Activated naive CD4-positive, alpha-beta T cell treated with anti-CD3 and anti-CD28 coated beads for 36 hours (primary cell): Measurements from ENCODE around the gene BORCS8. TPM values are rescaled to one million over a fixed set of nuclear protein-coding genes. Genes with fewer than 3 reads are reported as not detected.
"Not testable (repeated sequence)": the region's sequence is repeated elsewhere in the genome, so short reads cannot be mapped to it uniquely, and the experiment has no call there.

Experiments
- CTCF ChIA-PET: fragments of 350-600 bp; sonication (Branson Sonifier 250); formaldehyde crosslinking; loops from one replicate; lab custom pipeline; 2021; ENCODE audit warnings: antibody characterized with exemption; lab: Charles Lee
- DNase-seq: peaks from one replicate; pipeline ENCODE4 v3.0.0-alpha.2; 2020
- H3K27ac Mint-ChIP-seq: one replicate; pipeline ENCODE4 v1.8.0; 2021; ENCODE audit warnings: mild to moderate bottlenecking, mixed read lengths
- H3K27me3 Mint-ChIP-seq: one replicate; pipeline ENCODE4 v1.8.0; 2021; ENCODE audit warnings: low read depth, mixed read lengths
- H3K36me3 Mint-ChIP-seq: one replicate; pipeline ENCODE4 v1.8.0; 2021; ENCODE audit warnings: low read depth, mixed read lengths
- H3K4me1 Mint-ChIP-seq: one replicate; pipeline ENCODE4 v1.8.0; 2021; ENCODE audit warnings: low read depth, mixed read lengths
- H3K4me3 Mint-ChIP-seq: one replicate; pipeline ENCODE4 v1.8.0; 2021; ENCODE audit warnings: mild to moderate bottlenecking, moderate library complexity, mixed read lengths
- H3K9me3 Mint-ChIP-seq: one replicate; pipeline ENCODE4 v1.8.0; 2021; ENCODE audit warnings: mixed read lengths
- intact Hi-C: fragments of 100-400 bp; cut with micrococcal nuclease; formaldehyde crosslinking; loops from one replicate; pipeline ENCODE4 v1.15.1; 2023
- total RNA-seq, 2 experiments: library from RNA; stranded (reverse); gene quantifications; one replicate each; pipeline ENCODE4 v1.2.3, GENCODE V29; 2021

BORCS8 gene
- total RNA-seq, 2 experiments from 2014 or later: 14.0 to 16.1 TPM

DNA sequence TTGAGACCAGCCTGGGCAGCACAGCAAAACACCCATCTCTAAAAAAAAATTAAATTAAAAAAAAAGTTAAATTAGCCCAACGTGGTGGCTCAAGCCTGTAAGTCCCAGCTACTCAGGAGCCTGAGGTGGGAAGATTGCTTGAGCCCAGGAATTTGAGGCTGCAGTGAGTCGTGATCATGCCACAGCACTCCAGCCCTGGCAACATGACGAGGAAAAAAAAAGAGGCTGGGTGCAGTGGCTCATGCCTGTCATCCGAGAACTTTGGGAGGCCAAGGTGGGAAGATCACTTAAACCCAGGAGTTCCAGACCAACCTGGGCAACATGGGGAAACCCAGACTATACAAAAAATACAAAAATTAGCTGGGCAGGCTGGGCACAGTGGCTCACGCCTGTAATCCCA is 51.5 kb downstream of the BORCS8 start:
- Mint-ChIP-seq H3K27ac (no peak overlapping the region), H3K27me3 (no peaks in the 10 kb centered on the region), H3K4me1 (peaks cover 23% of the 10 kb centered on the region), H3K36me3 (no peaks in the 10 kb centered on the region), H3K4me3 (no peak overlapping the region), H3K9me3 (no peaks in the 10 kb centered on the region)
- CTCF ChIA-PET: interaction anchor here (0.9 to 2.6 kb wide), 4 partner anchors 30 to 695 kb away, joined by 3 to 9 read pairs (median 6); no protein-coding TSS in a partner anchor
- intact Hi-C loops: no loop called here
- no peak for DNase-seq

GRCh38 chr19:19139876-19140229 is 52.1 kb downstream of the BORCS8 start:
- H3K36me3 Mint-ChIP-seq: no peaks in the 10 kb centered on the region
- no peaks in the 10 kb centered on the region for H3K27me3 Mint-ChIP-seq
- no peaks in the 10 kb centered on the region for H3K9me3 Mint-ChIP-seq
- intact Hi-C loops: loop anchor here (1.0 to 5.0 kb wide), 4 partner anchors 77 to 225 kb away; partner anchors contain the start of genes ARMC6, SLC25A42 and SUGP2
- H3K4me1 Mint-ChIP-seq: peaks cover 27% of the 10 kb centered on the region
- H3K27ac Mint-ChIP-seq: no peak overlapping the region
- no peak overlapping the region for H3K4me3 Mint-ChIP-seq
- CTCF ChIA-PET: interaction anchor here (0.6 to 2.6 kb wide), 5 partner anchors 27 to 689 kb away, joined by 3 to 9 read pairs (median 4); no protein-coding TSS in a partner anchor
- no peak for DNase-seq

DNA sequence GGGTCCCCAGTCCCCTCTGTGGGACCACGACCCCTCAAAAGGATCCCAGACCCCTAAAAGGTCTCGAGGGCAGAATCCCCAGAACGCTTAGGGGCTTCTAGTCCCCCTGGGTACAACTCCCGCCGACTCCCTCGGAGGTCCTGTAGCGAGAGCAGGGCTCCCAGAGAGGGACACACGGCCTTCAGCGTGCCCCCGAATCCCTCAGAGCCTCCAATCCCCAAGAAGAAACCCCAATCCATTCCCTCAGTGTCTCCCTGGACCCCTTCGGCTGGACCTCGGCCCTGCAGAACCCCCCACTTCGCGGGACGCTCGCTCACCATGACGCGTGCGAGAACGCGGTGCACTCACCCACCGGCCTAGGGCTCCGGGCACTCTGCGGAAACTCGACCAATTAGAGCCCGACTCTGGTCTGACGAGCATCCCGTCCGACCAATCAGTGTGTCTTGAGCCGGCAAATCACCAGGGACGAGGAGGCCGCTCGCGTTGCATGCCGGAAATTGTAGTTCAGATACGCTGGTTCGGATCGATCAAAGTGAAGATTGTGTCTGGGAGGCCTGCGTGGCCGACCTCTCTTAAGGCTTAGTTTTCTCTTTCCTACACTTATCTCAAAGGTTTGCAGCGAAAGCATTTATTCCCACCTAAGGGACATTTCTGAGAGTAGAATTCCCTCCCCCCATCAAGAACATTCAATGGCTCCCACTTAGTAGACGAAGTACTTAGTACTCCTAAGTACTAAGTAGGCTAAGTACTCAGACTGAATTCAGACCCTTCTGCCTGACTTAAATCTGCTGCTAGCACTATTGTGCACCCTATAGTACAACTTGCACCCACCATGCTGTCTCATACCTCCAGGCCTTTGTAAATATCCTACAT is 53.6 kb downstream of the BORCS8 start, which contains the start of gene TMEM161A:
TMEM161A (minus strand) TSS at position 370 of the 873 bp plus-strand sequence; CDS start at position 320, 50 bp downstream.
- H3K36me3 Mint-ChIP-seq: peaks cover 1% of the 10 kb centered on the region
- no peaks in the 10 kb centered on the region for H3K9me3 Mint-ChIP-seq
- CTCF ChIA-PET: interaction anchor here (0.6 to 0.8 kb wide), 4 partner anchors 55 to 550 kb away, joined by 3 to 5 read pairs (median 4); partner anchors contain the start of gene REX1BD
- DNase-seq: peak; percentile 98
- peak within 1 kb of the TSS; percentile 94 for H3K4me3 Mint-ChIP-seq
- no peaks in the 10 kb centered on the region for H3K27me3 Mint-ChIP-seq
- peak within 1 kb of the TSS; percentile 61 for H3K27ac Mint-ChIP-seq
- intact Hi-C loops: loop anchor here (1.0 to 5.0 kb wide), 6 partner anchors 54 to 226 kb away; partner anchors contain the start of genes ARMC6, BORCS8, COPE and DDX49
- peaks cover 27% of the 10 kb centered on the region for H3K4me1 Mint-ChIP-seq

- no peak for DNase-seq
- Mint-ChIP-seq H3K9me3 (peaks cover 2% of the 10 kb centered on the region), H3K4me1 (peaks cover 27% of the 10 kb centered on the region), H3K27me3 (no peaks in the 10 kb centered on the region), H3K4me3 (peak overlapping the region; percentile 94), H3K27ac (peak overlapping the region; percentile 61), H3K36me3 (peaks cover 8% of the 10 kb centered on the region)
- CTCF ChIA-PET: no interaction called here
- intact Hi-C loops: loop anchor here (1.0 to 5.0 kb wide), 6 partner anchors 55 to 227 kb away; partner anchors contain the start of genes ARMC6, BORCS8, COPE and DDX49
Observed at GRCh38 chr19:19137556-19138108, 54.3 kb downstream of the BORCS8 start.

GRCh38 chr19:19135713-19136112 is 56.2 kb downstream of the BORCS8 start:
- not testable (repeated sequence) for H3K4me3 Mint-ChIP-seq, H3K9me3 Mint-ChIP-seq, DNase-seq, H3K27ac Mint-ChIP-seq, H3K27me3 Mint-ChIP-seq
- Mint-ChIP-seq H3K36me3 (peaks cover 18% of the 10 kb centered on the region), H3K4me1 (peaks cover 27% of the 10 kb centered on the region)
- CTCF ChIA-PET: interaction anchor here (0.6 to 1.8 kb wide), 2 partner anchors 11 to 531 kb away, joined by 3 to 7 read pairs; no protein-coding TSS in a partner anchor
- intact Hi-C loops: loop anchor here (5.0 kb wide), 1 partner anchor 103 kb away; the partner anchor contains the start of genes ARMC6 and SUGP2

DNA sequence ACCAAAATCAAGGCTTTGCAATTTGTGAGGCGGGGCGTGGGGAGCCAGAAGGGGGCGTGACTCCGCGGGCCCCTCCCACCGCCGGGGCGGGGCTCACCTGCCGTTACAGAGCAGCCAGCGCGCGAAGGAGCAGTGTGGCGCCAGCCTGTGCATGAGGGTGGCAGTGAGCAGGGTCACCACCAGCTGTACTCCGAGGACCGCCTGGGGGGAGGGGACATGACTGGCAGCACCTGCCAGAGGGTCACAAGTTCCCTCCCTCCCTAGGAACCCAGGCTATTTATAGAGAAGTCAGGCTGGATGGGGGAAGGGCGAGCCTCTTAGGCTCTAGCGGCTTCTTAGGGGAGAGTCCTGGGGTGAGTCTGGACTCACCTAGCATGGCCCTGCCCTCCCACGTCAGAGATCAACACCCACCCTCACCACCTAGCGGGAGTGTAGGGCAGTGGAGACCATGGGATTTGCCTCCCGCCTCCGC is 57.2 kb downstream of the BORCS8 start:
- CTCF ChIA-PET: interaction anchor here (0.7 to 1.8 kb wide), 2 partner anchors 12 to 40 kb away, joined by 3 to 7 read pairs; no protein-coding TSS in a partner anchor
- DNase-seq: peak; percentile 44
- intact Hi-C loops: loop anchor here (5.0 kb wide), 1 partner anchor 102 kb away; the partner anchor contains the start of genes ARMC6 and SUGP2
- Mint-ChIP-seq H3K4me3 (peak overlapping the region; percentile 32), H3K36me3 (peaks cover 21% of the 10 kb centered on the region), H3K9me3 (peaks cover 10% of the 10 kb centered on the region), H3K27ac (no peak overlapping the region), H3K4me1 (peaks cover 27% of the 10 kb centered on the region), H3K27me3 (no peaks in the 10 kb centered on the region)

DNA sequence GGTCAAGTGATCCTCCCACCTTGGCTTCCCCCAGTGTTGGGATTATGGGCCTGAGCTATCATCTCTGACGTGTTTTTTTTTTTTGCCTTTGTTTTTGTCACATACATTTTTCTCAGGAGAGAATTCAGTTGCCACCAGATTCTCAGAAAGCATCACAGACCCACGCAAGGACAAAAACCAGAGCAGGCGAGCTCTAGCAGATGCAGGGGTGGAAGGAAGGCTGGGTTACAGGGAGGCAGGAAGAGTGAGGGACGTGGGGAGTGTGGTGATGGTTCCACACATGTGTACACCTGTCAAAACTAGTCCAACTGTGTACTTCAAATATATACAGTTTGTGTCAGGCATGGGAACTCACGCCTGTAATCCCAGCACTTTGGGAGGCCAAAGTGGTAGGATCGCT is 58.0 kb downstream of the BORCS8 start:
- no peak for DNase-seq
- H3K4me1 Mint-ChIP-seq: peaks cover 25% of the 10 kb centered on the region
- intact Hi-C loops: no loop called here
- peaks cover 10% of the 10 kb centered on the region for H3K9me3 Mint-ChIP-seq
- CTCF ChIA-PET: interaction anchor here (1.4 kb wide), 1 partner anchor 11 kb away, joined by 9 read pairs; no protein-coding TSS in a partner anchor
- H3K27me3 Mint-ChIP-seq: no peaks in the 10 kb centered on the region
- no peak overlapping the region for H3K27ac Mint-ChIP-seq
- H3K4me3 Mint-ChIP-seq: no peak overlapping the region
- H3K36me3 Mint-ChIP-seq: peaks cover 21% of the 10 kb centered on the region

GRCh38 chr19:19132912-19133311 is 59.0 kb downstream of the BORCS8 start:
- CTCF ChIA-PET: interaction anchor here (0.7 to 1.4 kb wide), 3 partner anchors 9 to 17 kb away, joined by 3 to 9 read pairs (median 3); no protein-coding TSS in a partner anchor
- peaks cover 10% of the 10 kb centered on the region for H3K9me3 Mint-ChIP-seq
- H3K27ac Mint-ChIP-seq: no peak overlapping the region
- intact Hi-C loops: no loop called here
- peaks cover 16% of the 10 kb centered on the region for H3K4me1 Mint-ChIP-seq
- no peak overlapping the region for H3K4me3 Mint-ChIP-seq
- H3K36me3 Mint-ChIP-seq: peaks cover 26% of the 10 kb centered on the region
- H3K27me3 Mint-ChIP-seq: no peaks in the 10 kb centered on the region
- DNase-seq: no peak

GRCh38 chr19:19131989-19132388 is 60.0 kb downstream of the BORCS8 start:
- Mint-ChIP-seq H3K27ac (peak overlapping the region; percentile 51), H3K4me1 (peaks cover 7% of the 10 kb centered on the region), H3K36me3 (peaks cover 28% of the 10 kb centered on the region), H3K4me3 (no peak overlapping the region), H3K27me3 (no peaks in the 10 kb centered on the region), H3K9me3 (peaks cover 10% of the 10 kb centered on the region)
- CTCF ChIA-PET: interaction anchor here (0.6 to 1.2 kb wide), 2 partner anchors 10 to 69 kb away, joined by 3 read pairs; no protein-coding TSS in a partner anchor
- no peak for DNase-seq
- intact Hi-C loops: no loop called here
